KMS-11 (cell line): ENCODE data around the gene RENBP.

Experiments
- H2AFZ ChIP-seq: fragments of 200-600 bp; sonication (generic); 2 replicates; pipeline ENCODE4 v1.6.1; 2016; ENCODE audit warnings: antibody characterized with exemption, mixed run types, low read depth
- H3K27ac ChIP-seq: fragments of 200-600 bp; sonication (generic); 2 replicates; pipeline ENCODE4 v1.6.1; 2016; ENCODE audit warnings: mild to moderate bottlenecking, mixed run types
- H3K27me3 ChIP-seq: fragments of 200-600 bp; sonication (generic); 2 replicates; pipeline ENCODE4 v1.6.1; 2017; ENCODE audit warnings: mild to moderate bottlenecking, low read depth, mixed run types, moderate library complexity; ENCODE audit not compliant: insufficient read depth
- H3K36me3 ChIP-seq: fragments of 200-600 bp; sonication (generic); 2 replicates; pipeline ENCODE4 v1.6.1; 2017; ENCODE audit warnings: mild to moderate bottlenecking, mixed run types; ENCODE audit not compliant: insufficient read depth
- H3K4me1 ChIP-seq: fragments of 200-600 bp; sonication (generic); 2 replicates; pipeline ENCODE4 v1.6.1; 2016; ENCODE audit warnings: mild to moderate bottlenecking, low read depth, mixed run types; ENCODE audit not compliant: poor library complexity, severe bottlenecking
- H3K4me2 ChIP-seq: fragments of 200-600 bp; sonication (generic); 2 replicates; pipeline ENCODE4 v1.7.0; 2016; ENCODE audit warnings: mild to moderate bottlenecking, mixed run types
- H3K4me3 ChIP-seq: fragments of 200-600 bp; sonication (generic); IDR thresholded peaks from 2 replicates; pipeline ENCODE4 v1.6.1; 2017; ENCODE audit warnings: low read depth, low read length, mixed read lengths; ENCODE audit not compliant: insufficient read depth
- H3K79me2 ChIP-seq: fragments of 200-600 bp; sonication (generic); 2 replicates; pipeline ENCODE4 v1.6.1; 2016; ENCODE audit warnings: low read depth, mixed run types; ENCODE audit not compliant: insufficient read depth
- H3K9ac ChIP-seq: fragments of 200-600 bp; sonication (generic); 2 replicates; pipeline ENCODE4 v1.6.1; 2016; ENCODE audit warnings: mild to moderate bottlenecking, mixed run types
- H4K20me1 ChIP-seq: fragments of 200-600 bp; sonication (generic); 2 replicates; pipeline ENCODE4 v1.6.1; 2016; ENCODE audit warnings: mild to moderate bottlenecking, mixed run types; ENCODE audit not compliant: insufficient read depth
- TF ChIP-seq, protein P1 (sequence below): fragments of 200-600 bp; sonication (generic); conservative IDR thresholded peaks from 2 replicates; pipeline ENCODE4 v1.6.1; 2017; ENCODE audit warnings: low read depth, mild to moderate bottlenecking, antibody characterized with exemption, low read length, moderate library complexity, mixed read lengths

Gene RENBP

DNA sequence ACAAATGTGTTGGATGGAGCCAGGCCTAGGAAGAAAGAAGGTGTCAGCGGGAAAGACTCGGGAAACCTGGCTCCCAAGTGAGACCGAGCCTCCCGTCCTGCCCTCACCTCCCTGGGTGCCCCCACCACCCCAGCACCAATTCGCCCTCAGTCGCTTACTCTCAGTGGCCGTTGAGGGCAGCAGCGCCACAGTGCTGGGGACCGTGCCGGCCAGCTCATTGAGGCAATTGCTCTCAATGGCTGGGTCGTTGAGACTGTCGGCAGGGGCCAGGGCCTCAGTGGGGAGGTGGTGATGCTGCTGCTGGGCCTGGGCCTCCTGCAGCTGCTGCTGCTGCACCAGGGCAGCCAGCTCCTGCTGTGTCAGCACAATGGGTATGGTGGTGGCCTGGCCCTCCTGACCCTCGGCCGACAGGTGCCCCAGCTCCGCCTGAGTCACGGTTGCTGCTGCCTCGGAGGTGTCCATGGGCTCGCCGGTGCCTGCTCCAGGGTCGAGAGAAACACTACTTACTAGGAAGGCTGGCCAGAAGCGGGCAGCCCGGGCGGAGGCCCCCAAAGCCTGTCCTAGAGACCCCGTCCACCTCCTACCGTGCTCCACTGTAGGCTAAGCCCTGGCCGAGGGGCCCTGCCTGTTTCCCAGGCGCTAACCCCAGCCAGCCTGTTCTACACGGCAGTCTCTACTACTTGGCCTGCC lies 7.4 kb upstream of the RENBP start:
- Histone ChIP-seq H2AFZ (no peak overlapping the region), H3K79me2 (no peaks in the 10 kb centered on the region), H3K4me1 (peaks cover 4% of the 10 kb centered on the region), H3K27me3 (no peaks in the 10 kb centered on the region), H3K4me3 (no peak overlapping the region), H3K4me2 (no peak overlapping the region), H3K36me3 (no peaks in the 10 kb centered on the region; the same call in 1 of the 2 replicates), H4K20me1 (no peaks in the 10 kb centered on the region), H3K9ac (no peak overlapping the region), H3K27ac (no peak overlapping the region)
- TF ChIP-seq, protein P1, sequence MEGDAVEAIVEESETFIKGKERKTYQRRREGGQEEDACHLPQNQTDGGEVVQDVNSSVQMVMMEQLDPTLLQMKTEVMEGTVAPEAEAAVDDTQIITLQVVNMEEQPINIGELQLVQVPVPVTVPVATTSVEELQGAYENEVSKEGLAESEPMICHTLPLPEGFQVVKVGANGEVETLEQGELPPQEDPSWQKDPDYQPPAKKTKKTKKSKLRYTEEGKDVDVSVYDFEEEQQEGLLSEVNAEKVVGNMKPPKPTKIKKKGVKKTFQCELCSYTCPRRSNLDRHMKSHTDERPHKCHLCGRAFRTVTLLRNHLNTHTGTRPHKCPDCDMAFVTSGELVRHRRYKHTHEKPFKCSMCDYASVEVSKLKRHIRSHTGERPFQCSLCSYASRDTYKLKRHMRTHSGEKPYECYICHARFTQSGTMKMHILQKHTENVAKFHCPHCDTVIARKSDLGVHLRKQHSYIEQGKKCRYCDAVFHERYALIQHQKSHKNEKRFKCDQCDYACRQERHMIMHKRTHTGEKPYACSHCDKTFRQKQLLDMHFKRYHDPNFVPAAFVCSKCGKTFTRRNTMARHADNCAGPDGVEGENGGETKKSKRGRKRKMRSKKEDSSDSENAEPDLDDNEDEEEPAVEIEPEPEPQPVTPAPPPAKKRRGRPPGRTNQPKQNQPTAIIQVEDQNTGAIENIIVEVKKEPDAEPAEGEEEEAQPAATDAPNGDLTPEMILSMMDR, result no peak

DNA sequence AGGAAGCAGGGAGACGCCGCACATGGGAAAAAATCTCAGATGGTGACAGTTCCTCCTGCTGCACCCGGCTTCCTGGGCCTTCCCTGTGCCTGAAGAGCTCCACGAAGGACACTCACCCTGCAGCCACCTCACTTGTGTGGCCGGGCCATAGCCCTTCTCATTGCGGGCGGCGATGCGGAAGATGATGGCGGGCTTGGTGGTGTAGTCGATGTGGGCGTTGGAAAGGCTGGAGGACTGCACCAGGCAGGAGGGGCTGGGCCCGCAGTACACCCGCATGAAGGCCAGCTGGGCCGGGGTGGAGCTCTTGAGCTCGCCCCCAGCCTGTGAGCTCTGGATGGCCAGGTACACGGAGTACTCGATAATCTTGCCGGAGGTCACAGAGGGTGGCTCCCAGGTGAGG lies 5.7 kb upstream of the RENBP start:
- no peak overlapping the region for H3K9ac ChIP-seq
- H4K20me1 ChIP-seq, result no peaks in the 10 kb centered on the region
- no peaks in the 10 kb centered on the region; the same call in 1 of the 2 replicates for H3K36me3 ChIP-seq
- no peak overlapping the region for H3K4me3 ChIP-seq
- no peak overlapping the region for H3K27ac ChIP-seq
- H3K4me2 ChIP-seq, result no peak overlapping the region
- no peaks in the 10 kb centered on the region for H3K79me2 ChIP-seq
- TF ChIP-seq, protein P1, result no peak
- no peaks in the 10 kb centered on the region for H3K27me3 ChIP-seq
- peaks cover 4% of the 10 kb centered on the region for H3K4me1 ChIP-seq
- H2AFZ ChIP-seq, result no peak overlapping the region

DNA sequence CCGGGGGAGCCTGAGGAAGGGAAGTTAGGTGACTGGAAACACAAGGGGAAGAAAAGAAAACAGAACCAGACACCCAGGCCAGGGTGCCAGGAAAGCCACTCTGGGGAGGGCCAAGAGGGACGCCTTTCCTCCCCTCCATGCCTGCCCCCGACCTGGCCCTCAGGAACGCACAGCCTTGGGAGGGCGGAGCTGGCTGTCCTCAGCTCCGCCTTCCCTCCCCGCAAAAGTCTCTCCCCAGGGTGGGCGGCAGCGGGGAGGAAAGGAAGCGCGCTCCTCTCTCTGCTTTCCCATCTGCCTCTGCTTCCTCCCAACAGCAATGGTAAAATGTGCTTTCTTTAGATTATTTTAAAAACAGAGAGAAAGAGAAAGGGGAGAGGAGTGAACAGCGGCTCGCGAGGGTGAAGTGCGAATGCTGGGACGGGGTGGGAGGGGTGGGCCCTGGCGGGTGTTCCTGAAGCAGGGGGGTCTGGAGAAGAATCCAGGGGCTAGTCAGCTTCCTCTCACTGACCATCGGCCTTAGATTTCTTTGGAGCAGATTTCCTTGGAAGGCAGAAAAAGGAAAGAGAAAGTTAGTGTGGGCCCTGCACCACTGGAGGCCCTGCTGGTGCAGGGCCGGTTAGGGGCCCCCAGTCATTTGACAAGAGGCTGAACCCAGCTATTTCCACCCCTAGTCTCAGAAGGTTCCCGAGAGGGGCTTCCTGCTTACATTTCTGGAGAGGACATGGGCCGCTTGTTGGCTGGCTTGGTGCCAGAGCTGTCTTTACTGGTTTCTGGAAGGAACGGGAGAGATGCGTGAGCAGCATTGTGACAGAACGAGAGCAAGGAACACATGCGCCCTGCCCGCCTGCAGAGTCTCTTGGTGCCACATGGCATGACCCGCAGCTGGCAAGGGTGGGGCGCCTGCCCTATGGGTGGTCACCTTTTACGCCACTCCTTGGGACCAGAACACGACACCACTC lies 4.7 kb upstream of the RENBP start:
- Histone ChIP-seq H3K4me2 (no peak overlapping the region), H3K27ac (no peak overlapping the region), H3K27me3 (no peaks in the 10 kb centered on the region), H2AFZ (no peak overlapping the region), H3K4me3 (no peak overlapping the region), H3K79me2 (no peaks in the 10 kb centered on the region), H3K4me1 (peaks cover 4% of the 10 kb centered on the region), H3K36me3 (no peaks in the 10 kb centered on the region), H4K20me1 (no peaks in the 10 kb centered on the region), H3K9ac (no peak overlapping the region)
- TF ChIP-seq, protein P1, result no peak

DNA sequence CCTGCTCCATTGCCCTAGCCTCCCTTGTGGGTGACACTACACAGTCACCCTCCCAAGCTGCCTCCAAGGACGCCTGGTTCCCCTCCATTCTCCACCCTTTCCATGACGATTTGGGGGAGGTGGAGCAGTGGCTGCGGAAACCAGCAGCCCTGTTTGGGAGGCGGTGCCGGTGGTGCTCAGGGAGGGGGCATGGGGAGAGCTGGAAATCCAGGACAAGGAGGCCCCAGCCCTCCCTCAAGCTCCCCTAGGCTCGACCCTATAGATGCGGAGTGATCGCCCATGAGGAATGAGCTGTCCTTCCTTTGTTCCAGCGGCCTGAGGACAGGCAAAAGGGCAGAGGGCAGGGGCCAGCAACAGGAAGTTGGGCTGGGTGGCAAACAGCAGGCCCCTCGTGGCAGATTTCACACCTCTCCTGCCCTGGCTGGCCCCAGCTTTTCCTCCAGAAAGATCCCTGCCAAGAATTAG lies 3.6 kb upstream of the RENBP start:
- no peak overlapping the region for H2AFZ ChIP-seq
- H3K36me3 ChIP-seq, result no peaks in the 10 kb centered on the region
- H3K9ac ChIP-seq, result no peak overlapping the region
- peaks cover 4% of the 10 kb centered on the region for H3K4me1 ChIP-seq
- H3K4me2 ChIP-seq, result no peak overlapping the region
- H3K27ac ChIP-seq, result no peak overlapping the region
- no peaks in the 10 kb centered on the region for H3K27me3 ChIP-seq
- H3K4me3 ChIP-seq, result no peak overlapping the region
- H4K20me1 ChIP-seq, result no peaks in the 10 kb centered on the region
- TF ChIP-seq, protein P1, result no peak
- H3K79me2 ChIP-seq, result no peaks in the 10 kb centered on the region
